PFSK-1 (cell line): ENCODE data around the gene GAS6.

Experiments
- POLR2AphosphoS5 ChIP-seq: IDR thresholded peaks from 2 replicates; pipeline ENCODE4 v1.6.1; 2012; ENCODE audit warnings: low read depth, mild to moderate bottlenecking, control low read depth, low read length, moderate library complexity
- TAF1 ChIP-seq: IDR thresholded peaks from 2 replicates; pipeline ENCODE4 v1.6.1; 2012; ENCODE audit warnings: low read length, control low read depth, borderline replicate concordance; ENCODE audit not compliant: insufficient read depth

- TF ChIP-seq TAF1 (no peak), POLR2AphosphoS5 (no peak)
Observed at GRCh38 chr13:113806526-113806925, 57.4 kb downstream of the GAS6 start.
